ENCODE data around the gene TMLHE.
"Not testable (repeated sequence)": the region's sequence is repeated elsewhere in the genome, so short reads cannot be mapped to it uniquely, and the experiment has no call there.

The TMLHE gene, protein sequence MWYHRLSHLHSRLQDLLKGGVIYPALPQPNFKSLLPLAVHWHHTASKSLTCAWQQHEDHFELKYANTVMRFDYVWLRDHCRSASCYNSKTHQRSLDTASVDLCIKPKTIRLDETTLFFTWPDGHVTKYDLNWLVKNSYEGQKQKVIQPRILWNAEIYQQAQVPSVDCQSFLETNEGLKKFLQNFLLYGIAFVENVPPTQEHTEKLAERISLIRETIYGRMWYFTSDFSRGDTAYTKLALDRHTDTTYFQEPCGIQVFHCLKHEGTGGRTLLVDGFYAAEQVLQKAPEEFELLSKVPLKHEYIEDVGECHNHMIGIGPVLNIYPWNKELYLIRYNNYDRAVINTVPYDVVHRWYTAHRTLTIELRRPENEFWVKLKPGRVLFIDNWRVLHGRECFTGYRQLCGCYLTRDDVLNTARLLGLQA

DNA sequence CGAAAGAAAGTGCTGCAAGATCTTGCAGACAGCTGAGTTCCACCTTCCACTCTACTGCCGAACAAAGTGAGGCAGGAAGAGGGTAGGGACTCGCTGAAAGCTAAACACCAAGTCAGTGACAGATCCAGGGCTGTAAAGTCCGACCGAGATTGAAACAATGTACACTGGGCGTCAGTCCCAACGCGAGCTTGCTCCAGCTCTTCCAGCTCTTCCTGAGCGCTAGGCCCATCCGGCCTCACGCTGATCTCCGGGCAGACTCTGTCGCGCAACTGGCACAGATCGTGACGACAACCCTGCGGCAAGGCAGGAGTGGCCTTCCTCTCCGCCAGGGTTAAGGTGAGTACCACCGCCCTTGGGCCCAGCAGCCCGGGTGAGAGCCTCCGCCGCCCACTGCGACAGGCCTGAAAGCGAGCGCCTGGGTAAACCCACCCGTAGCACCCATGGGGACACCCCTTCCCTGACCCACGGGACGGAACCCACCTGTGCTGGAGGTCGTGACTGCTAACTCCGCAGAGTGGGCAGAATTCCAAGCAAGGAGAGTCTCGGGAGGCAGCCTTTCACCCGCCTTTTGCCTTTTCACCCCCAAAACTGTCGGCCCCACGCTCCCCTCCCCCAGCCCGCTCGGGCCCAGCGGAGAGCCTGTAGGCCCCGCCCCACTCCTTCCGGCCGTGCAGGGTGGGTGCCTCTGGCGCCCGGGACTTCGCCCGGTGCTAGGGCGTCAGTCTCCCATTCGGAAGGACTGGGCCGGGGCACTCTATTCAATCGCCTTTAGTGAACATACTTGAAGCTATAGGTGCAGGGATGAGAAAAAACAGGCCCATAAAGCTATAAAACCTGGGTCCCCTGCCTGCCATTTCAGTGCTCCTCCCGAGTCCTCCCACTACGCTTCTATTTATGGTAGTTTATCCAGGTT, at the start of gene TMLHE, which contains the start of gene SPRY3:
Gene TMLHE (minus strand): TSS at position 641 of the 913 bp plus-strand sequence. CDS start 67,676 bp downstream, outside the sequence.
Gene SPRY3 (plus strand): TSS at position 275 of the 913 bp plus-strand sequence.
- peak; percentile 17 for DNase-seq

GRCh38 chrX:155662282-155662681, 49.5 kb upstream of the TMLHE start:
- no peak for DNase-seq

- no peak for DNase-seq
These were observed 32.4 kb upstream of the TMLHE start for GRCh38 chrX:155645180-155645579.

- DNase-seq, result no peak
These were observed 30.5 kb upstream of the TMLHE start for GRCh38 chrX:155643240-155643639.

GRCh38 chrX:155641371-155641770, 28.6 kb upstream of the TMLHE start:
- DNase-seq, result not testable (repeated sequence)

- no peak for DNase-seq
These were observed 25.0 kb upstream of the TMLHE start for GRCh38 chrX:155637714-155638113.

GRCh38 chrX:155635019-155635418, 22.3 kb upstream of the TMLHE start:
- not testable (repeated sequence) for DNase-seq

DNA sequence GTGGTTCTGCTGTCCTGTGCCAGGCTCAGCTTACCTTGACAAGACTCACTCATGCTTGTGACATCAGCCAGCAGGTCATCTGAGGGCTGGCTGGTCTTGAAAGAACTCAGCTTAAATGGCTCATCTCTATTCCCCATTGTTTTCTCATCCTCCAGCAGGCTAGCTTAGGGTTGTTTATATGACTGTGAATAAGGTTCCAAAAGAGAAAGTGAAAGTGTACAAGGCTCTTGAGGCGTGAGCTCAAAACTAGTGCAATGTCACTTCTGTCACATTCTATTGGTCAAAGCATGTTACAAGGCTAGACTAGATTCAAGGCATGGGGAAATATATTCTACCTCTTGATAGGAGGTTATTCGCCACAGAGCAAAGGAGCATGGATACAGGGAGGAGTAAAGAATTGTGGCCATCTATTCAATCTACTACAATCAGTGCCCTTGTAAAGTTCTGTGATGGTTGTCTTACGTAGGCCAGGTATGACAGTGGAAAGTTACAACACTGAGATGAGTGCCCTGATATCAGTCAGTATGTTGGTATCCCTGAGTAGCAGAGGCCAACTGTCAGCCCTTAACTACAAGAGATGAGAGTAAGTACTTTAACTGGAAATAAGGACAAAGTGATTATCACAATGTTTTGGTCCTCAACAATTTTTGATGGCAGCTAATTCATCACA, 19.8 kb upstream of the TMLHE start:
- no peak for DNase-seq

- not testable (repeated sequence) for DNase-seq
These were observed 7.4 kb upstream of the TMLHE start for GRCh38 chrX:155620110-155620509.

GRCh38 chrX:155615938-155616337, 3.2 kb upstream of the TMLHE start:
- no peak for DNase-seq

DNA sequence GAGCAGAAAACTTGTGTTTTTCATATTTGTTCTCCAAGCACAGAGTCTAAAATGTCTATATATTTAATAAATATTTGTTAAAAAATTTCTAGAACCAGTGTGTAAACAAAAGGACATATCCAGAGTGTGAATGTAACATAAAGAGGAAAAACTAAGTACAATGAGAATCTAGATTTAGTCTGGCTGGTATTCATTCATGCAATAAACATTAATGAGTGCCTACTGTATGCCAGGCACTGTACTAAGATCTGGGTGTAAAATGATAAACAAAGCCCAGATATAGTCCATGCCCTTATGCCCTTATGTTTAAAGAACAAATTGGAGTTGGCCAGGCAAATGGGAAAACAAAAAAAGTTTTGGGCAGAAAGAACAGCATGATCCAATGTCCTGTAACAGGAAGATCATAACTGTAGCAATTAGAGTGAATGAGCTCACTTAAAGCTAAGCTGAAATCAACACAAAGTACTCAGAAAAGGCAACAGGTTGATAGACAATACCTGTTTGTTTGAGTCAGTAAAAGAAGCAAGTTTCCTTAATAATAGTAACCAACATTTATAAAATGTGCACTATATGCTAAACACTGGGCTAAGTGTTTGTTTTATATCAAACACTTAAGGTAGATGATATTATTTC, 1.3 kb upstream of the TMLHE start:
- DNase-seq, result no peak

DNA sequence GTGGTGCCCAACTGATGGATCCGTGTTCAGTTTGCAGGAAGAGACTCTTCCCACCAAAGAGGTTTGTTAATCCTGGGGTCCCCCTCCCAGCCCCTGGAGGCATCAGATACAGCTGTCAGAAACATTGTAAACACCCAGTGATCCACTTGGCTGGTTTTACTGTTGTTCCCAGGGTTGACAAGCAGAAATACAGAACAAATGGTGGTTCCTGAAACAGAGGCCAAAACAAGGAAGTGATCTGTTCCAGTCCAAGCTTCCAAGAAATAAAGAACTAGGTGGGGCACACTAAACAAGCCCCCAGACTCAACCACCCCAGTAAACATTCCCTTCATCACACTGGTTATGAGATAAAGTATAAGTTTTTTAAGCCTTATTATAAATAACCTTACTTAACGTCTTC, 1.4 kb downstream of the TMLHE start:
- DNase-seq, result no peak

GRCh38 chrX:155592981-155593380, 19.8 kb downstream of the TMLHE start:
- no peak for DNase-seq

DNA sequence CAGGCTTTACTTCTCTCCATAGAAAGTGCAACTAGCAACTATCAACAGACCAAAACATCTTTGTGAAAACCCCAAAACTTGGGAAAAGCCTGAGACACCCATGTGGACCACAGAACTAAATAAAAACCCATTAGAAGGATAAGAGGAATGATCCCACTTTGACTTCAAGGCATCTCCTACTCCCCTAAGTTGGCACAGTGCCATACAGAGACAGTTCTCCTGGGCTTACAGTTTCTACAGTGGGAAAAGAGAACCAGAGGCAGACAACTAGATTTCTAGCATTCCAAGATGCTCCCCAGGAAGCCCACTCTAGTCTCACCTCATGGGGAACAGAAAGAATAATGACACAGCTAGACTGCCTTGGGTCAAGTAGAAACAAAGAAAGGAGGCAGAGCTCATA, 20.4 kb downstream of the TMLHE start:
- no peak for DNase-seq

DNA sequence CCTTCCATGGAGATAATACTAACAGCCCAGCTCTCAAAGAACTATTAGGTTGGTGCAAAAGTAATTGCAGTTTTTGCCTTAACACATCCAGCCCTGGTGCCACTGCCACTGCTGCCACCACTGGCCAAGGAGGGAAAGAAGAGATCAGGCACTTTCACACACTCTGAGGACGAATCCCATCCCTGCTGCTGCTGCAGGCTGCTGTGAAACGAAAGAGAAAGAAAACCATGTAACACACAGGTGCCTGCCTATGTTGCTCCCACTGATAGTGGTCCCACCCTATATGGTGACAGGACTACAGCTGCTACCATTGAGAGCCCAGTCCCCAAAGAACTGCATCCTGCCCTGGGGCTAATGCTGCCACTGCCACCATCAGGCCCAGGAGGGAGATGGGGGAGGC, 35.1 kb downstream of the TMLHE start:
- no peak for DNase-seq

DNA sequence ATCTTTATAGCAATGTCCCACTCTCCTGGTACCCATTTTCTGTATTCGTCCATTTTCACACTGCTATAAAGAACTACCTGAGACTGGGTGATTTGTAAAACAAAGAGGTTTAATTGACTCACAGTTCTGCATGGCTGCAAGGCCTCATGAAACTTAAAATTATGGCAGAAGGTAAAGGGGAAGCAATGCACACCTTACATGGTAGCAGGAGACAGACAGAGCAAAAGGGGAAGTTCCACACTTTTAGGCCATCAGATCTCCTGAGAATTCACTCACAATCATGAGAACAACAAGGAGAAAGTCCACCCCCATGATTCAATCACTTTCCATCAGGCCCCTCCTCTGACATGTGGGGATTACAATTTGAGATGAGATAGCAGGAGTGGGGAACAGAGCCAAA, 49.7 kb downstream of the TMLHE start:
- DNase-seq, result no peak

- DNase-seq, result no peak
These were observed 67.9 kb downstream of the TMLHE start for GRCh38 chrX:155544881-155545280.

DNA sequence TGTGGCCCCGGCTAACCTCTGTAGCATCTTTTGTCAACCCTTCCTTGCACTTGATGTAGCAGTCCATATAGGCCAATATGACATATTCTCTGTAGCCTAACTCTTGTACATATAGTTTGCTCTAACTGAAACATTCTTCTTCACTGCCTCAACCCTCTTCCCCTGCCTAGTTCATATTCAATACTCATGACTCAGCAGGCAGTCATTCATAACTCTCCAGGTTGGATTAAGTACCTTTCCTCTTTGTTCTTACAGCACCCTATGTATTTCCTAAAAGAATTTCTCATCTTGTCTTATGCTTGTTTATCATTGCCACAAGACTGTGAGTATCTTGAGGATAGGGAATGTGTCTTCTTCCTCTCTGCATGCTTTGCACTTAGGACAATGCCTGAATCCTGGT, 76.9 kb downstream of the TMLHE start:
- no peak for DNase-seq

DNA sequence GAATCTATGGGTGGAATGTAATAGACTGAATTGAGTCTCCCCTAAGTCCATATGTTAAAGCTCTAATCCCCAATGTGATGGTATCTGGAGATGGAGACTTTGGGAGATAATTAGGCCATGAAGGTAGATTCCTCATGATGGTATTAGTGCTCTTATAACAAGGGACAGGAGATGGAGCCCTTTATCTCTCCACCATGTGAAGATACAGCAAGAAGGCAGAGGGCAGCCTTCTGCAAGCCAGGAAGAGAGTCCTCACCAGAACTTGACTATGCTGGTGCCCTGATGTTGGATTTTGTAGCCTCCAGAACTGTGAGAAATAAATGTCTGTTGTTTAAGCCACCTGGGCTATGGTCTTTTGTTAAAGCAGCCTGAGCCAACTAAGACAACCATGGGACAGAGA, 78.0 kb downstream of the TMLHE start:
- no peak for DNase-seq

DNA sequence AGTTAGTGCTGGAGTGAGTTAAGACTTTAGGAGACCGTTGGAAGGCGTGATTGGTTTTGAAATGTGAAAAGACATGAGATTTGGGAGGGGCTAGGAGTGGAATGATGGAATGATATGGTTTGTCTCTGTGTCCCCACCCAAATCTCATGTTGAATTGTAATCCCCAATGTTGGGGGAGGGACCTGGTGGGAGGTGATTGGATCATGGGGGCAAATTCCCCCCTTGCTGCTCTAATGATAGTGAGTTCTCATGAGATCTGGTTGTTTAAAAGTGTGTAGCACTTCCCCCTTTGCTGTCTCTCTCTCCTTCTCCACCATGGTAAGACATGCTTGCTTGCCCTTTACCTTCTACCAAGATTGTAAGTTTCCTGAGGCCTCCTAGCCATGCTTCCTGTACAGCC, 85.7 kb downstream of the TMLHE start:
- not testable (repeated sequence) for DNase-seq

- no peak for DNase-seq
These were observed 98.5 kb downstream of the TMLHE start for GRCh38 chrX:155514225-155514624.

DNA sequence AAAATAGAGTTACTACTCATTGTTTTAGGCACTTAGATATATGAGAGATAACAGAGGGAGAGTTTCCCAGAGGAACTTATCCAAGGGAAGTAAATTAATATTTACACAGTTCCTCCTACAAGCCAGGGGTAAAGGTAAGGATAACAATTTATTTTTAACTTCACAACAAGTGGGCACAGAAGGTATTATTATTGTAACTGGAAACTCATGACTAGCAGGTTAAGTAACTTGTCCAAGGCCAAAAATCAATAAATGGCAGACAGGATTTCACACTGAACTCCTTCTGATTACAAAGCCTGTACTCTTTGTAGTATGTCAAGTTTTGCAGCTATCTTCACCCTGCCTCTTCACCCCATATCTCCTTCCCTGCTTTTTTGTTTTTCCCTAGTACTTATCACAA, 107.5 kb downstream of the TMLHE start:
- DNase-seq, result no peak

DNA sequence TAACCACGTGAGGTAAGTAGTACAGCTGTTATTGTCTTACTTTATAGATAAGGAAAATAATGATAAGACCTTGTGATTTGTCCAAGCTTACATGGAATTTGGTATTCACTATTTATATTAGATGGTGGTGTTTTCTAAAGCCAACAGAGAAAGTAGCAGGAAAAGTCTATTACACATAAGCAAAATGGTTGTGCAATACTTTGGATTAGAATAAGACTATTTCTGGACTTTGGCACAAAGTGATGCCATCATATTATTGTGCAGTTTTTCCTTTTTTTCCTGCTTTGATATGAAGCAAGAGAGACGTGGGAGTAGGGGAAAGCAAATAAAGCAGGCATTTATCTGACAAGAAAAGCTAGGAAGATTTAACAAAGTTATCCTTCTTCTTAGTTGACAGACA, 117.6 kb downstream of the TMLHE start:
- DNase-seq, result not testable (repeated sequence)
